GM12878 (cell line): ENCODE measurements around the gene FN1. TPM values are rescaled to one million over a fixed set of nuclear protein-coding genes. Genes with fewer than 3 reads are reported as not detected.

ENCODE experiments used
- ATAC-seq: fragments of 200-7000 bp; cut with Tn5 transposase; 3 replicates; pipeline ENCODE4 v1.9.1; 2020; ENCODE audit warnings: mild to moderate bottlenecking, moderate library complexity
- BruUV-seq: library from RNA; stranded (reverse); fragments of 400-500 nt; replicated peaks from 2 replicates; lab custom pipeline; 2021; lab: Mats Ljungman, UMichigan
- CTCF ChIA-PET: fragments of 300-600 bp; sonication (Branson Sonifier 250); formaldehyde crosslinking; extraction: SDS; loops from one replicate; lab custom pipeline; 2021; ENCODE audit warnings: inconsistent platforms; lab: Yijun Ruan, JAX
- POLR2A ChIA-PET: fragments of 350-600 bp; formaldehyde crosslinking; extraction: SDS; loops from one replicate; lab custom pipeline; 2021; ENCODE audit warnings: inconsistent platforms; lab: Charles Lee
- RAD21 ChIA-PET: fragments of 300-600 bp; sonication (Branson Sonifier 250); formaldehyde crosslinking; loops from one replicate; lab custom pipeline; 2023; ENCODE audit warnings: antibody characterized with exemption; ENCODE audit not compliant: unreplicated experiment; lab: Charles Lee
- SMC1A ChIA-PET: fragments of 300-600 bp; sonication (Branson Sonifier 250); formaldehyde crosslinking; loops from one replicate; lab custom pipeline; 2023; ENCODE audit not compliant: unreplicated experiment, uncharacterized antibody; lab: Charles Lee
- DNase-seq: peaks from one replicate; pipeline ENCODE4 v3.0.0-alpha.2; 2011; ENCODE audit warnings: low read depth, low spot score
- FAIRE-seq: peaks from 3 replicates; lab custom pipeline; 2011; peaks lifted over from hg19 to GRCh38; lab: Jason Lieb, UNC
- H2AFZ ChIP-seq: 2 replicates; pipeline ENCODE4 v1.6.0; 2011; ENCODE audit warnings: low read depth, low read length, control low read depth; ENCODE audit not compliant: control insufficient read depth
- H3K27ac ChIP-seq: 2 replicates; pipeline ENCODE4 v1.5.1; 2011; ENCODE audit warnings: control low read depth; ENCODE audit not compliant: control insufficient read depth, insufficient read depth
- H3K27me3 ChIP-seq, 2 experiments: replicated peaks in 1 of 2; 2 replicates each; pipeline versions ENCODE4 v1.6.0 to v1.6.1; 2011; ENCODE audit warnings: low read length in 1 of 2; ENCODE audit not compliant: control insufficient read depth in 2 of 2, insufficient read depth in 2 of 2
- H3K36me3 ChIP-seq, 2 experiments: 2 replicates each; pipeline ENCODE4 v1.5.1; 2011; ENCODE audit warnings: low read length in 1 of 2; ENCODE audit not compliant: control insufficient read depth in 2 of 2, insufficient read depth in 2 of 2
- H3K4me1 ChIP-seq: 2 replicates; pipeline ENCODE4 v1.6.1; 2011; ENCODE audit warnings: mild to moderate bottlenecking, low read length, moderate library complexity, mixed read lengths; ENCODE audit not compliant: control insufficient read depth, insufficient read depth
- H3K4me2 ChIP-seq: 2 replicates; pipeline ENCODE4 v1.6.0; 2011; ENCODE audit warnings: control low read depth; ENCODE audit not compliant: control insufficient read depth, insufficient read depth
- H3K4me3 ChIP-seq: fragments of 200-600 bp; sonication (generic); 2 replicates; pipeline ENCODE4 v1.5.1; 2016
- H3K79me2 ChIP-seq: 2 replicates; pipeline ENCODE4 v1.6.0; 2011; ENCODE audit warnings: low read length; ENCODE audit not compliant: control insufficient read depth, insufficient read depth
- H3K9ac ChIP-seq: 2 replicates; pipeline ENCODE4 v1.8.0; 2011; ENCODE audit warnings: low read length, control low read depth, mixed read lengths; ENCODE audit not compliant: control insufficient read depth, insufficient read depth
- H3K9me3 ChIP-seq: replicated peaks from 3 replicates; pipeline ENCODE4 v1.5.1; 2011; ENCODE audit warnings: mild to moderate bottlenecking, low read length; ENCODE audit not compliant: control insufficient read depth, insufficient read depth
- H4K20me1 ChIP-seq: 2 replicates; pipeline ENCODE4 v1.6.0; 2011; ENCODE audit not compliant: control insufficient read depth, insufficient read depth
- ATF7 ChIP-seq: fragments of 450-650 bp; IDR thresholded peaks from 2 replicates; pipeline ENCODE4 v1.6.1; 2016; ENCODE audit warnings: low read depth, mild to moderate bottlenecking
- BHLHE40 ChIP-seq, 2 experiments: fragments of 450-650 bp in 1 of 2; IDR thresholded peaks; 2 replicates each; pipeline ENCODE4 v1.6.1; 2011 to 2017; ENCODE audit warnings: low read depth in 2 of 2, borderline replicate concordance in 1 of 2, improper control_type of control experiment in 1 of 2, low read length in 1 of 2, mild to moderate bottlenecking in 1 of 2
- CHD2 ChIP-seq: IDR thresholded peaks from 2 replicates; pipeline ENCODE4 v1.6.1; 2011; ENCODE audit warnings: low read depth, low read length, improper control_type of control experiment, borderline replicate concordance
- EGR1 ChIP-seq, 2 experiments: IDR thresholded peaks; 1 replicate in 1 of 2; 2 replicates in 1 of 2; pipeline ENCODE4 v1.6.1; 2011 to 2012; ENCODE audit warnings: low read depth in 2 of 2, low read length in 2 of 2, borderline replicate concordance in 1 of 2, mild to moderate bottlenecking in 1 of 2, moderate library complexity in 1 of 2
- EZH2 ChIP-seq: IDR thresholded peaks from 2 replicates; pipeline ENCODE4 v1.6.1; 2012; ENCODE audit warnings: low read depth, mild to moderate bottlenecking, control low read depth, inconsistent platforms, low read length, borderline replicate concordance; ENCODE audit not compliant: control insufficient read depth
- JUNB ChIP-seq: IDR thresholded peaks from 2 replicates; pipeline ENCODE4 v1.6.1; 2016; ENCODE audit warnings: antibody characterized with exemption, mild to moderate bottlenecking
- KAT2A ChIP-seq: conservative IDR thresholded peaks from 2 replicates; pipeline ENCODE4 v1.6.1; 2011; ENCODE audit warnings: low read depth, low read length; ENCODE audit not compliant: control insufficient read depth
- MEF2A ChIP-seq: IDR thresholded peaks from 2 replicates; pipeline ENCODE4 v1.6.1; 2011; ENCODE audit warnings: low read depth, mild to moderate bottlenecking, low read length, moderate library complexity; ENCODE audit not compliant: insufficient read depth
- NR2F1 ChIP-seq: fragments of 450-650 bp; conservative IDR thresholded peaks from 2 replicates; pipeline ENCODE4 v1.6.1; 2017; ENCODE audit warnings: mild to moderate bottlenecking
- POLR2A ChIP-seq: IDR thresholded peaks from 2 replicates; pipeline ENCODE4 v1.6.1; 2011; ENCODE audit warnings: low read depth, mild to moderate bottlenecking, low read length
- SIX5 ChIP-seq: IDR thresholded peaks from 2 replicates; pipeline ENCODE4 v1.6.1; 2011; ENCODE audit warnings: mild to moderate bottlenecking, low read depth, low read length, moderate library complexity; ENCODE audit not compliant: severe bottlenecking
- SMAD1 ChIP-seq: fragments of 450-650 bp; IDR thresholded peaks from 2 replicates; pipeline ENCODE4 v1.6.1; 2018; ENCODE audit warnings: mild to moderate bottlenecking, low read depth; ENCODE audit not compliant: partially characterized antibody
- WGBS: methylation state at CpG from one replicate; pipeline ENCODE4 v1.1.6; 2016; ENCODE audit warnings: low lambda C conversion rate; ENCODE audit not compliant: insufficient replicate concordance, insufficient coverage; ENCODE audit errors: missing lambda C conversion rate; 5-methylcytosine and 5-hydroxymethylcytosine counted together
- in situ Hi-C: fragments of 300-500 bp; cut with MboI; formaldehyde crosslinking; loops from 9 replicates; pipeline ENCODE4 v1.14.3; 2018; ENCODE audit warnings: mixed read lengths
- intact Hi-C: fragments of 100-400 bp; cut with micrococcal nuclease; formaldehyde crosslinking; loops from one replicate; pipeline ENCODE4 v1.14.2; 2022; ENCODE audit not compliant: unreplicated experiment
- polyA plus RNA-seq, 11 experiments: library from polyadenylated mRNA; depleted of rRNA in 4 of 11; unstranded in 6 of 11; stranded (reverse) in 5 of 11; fragments of >200 nt; fragmentation: Nextera tagmentation in 4 of 11; fragmentation: Illumina TruSeq in 1 of 11; extraction: Ambion mirVana in 4 of 11; extraction: Trizol in 1 of 11; gene quantifications; 1 replicate in 1 of 11; 2 replicates in 10 of 11; pipeline versions ENCODE4 v1.2.1 to v1.2.3, GENCODE V29; 2011 to 2016; ENCODE audit warnings: inconsistent platforms in 2 of 11, missing spikeins in 2 of 11, low read depth in 1 of 11
- total RNA-seq, 4 experiments: library from RNA; depleted of rRNA in 3 of 4; stranded (reverse); fragments of >200 nt in 3 of 4; fragmentation: Illumina TruSeq in 1 of 4; extraction: Trizol in 1 of 4; gene quantifications; 2 replicates each; pipeline versions ENCODE4 v1.2.1 to v1.2.3, GENCODE V29; 2013 to 2021
- TF ChIP-seq, protein P1 (sequence below): fragments of 450-650 bp; formaldehyde crosslinking; IDR thresholded peaks from 2 replicates; pipeline ENCODE4 v1.4.0; 2022; ENCODE audit warnings: mild to moderate bottlenecking, moderate library complexity

The FN1 gene
- total and polyA plus RNA-seq, 10 of the 15 experiments (the other 5 are each of a cell fraction or from before 2014, with no cell fraction given): 0.60 to 9.4 (median 1.5) TPM

DNA sequence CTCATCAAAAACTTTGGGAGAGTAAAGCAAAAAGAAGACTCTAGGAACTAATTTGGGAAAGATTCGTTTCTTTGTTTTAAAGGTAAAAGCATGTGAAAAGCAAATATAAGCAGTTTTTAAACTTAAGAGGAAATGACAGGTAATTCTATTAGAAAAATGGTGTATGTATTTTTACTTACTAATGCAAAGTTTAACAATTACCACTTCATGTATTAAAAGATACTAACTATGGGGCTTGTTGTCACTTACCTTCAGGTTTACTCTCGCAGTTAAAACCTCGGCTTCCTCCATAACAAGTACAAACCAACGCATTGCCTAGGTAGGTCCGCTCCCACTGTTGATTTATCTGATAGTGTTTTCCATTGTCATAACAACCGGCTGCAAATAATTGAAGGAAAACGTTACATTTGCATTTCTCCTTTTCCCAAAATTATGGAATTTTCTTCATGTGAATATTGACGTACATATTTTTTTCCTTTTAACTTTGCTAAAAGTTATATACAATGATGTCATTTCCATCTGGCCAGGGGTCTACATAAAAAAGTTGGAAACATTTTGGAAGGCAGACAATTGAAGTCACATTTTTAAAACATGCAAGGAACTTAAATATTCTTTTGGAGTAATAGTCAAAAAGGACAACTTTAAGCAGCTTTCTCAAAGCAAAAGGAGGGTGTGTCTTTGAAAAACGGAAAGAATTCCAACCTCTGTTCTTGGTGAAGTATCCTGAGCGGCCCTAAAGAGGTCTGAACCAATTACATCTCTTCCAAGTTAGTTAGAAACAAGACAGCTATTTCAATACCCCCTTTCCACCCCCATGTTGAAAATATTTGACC, 1.2 kb downstream of the FN1 start (continued):
- no peak for TF ChIP-seq BHLHE40 (IDR thresholded peaks at IDR 0.05; ENCODE audit: borderline replicate concordance in 1 of 2, low read depth in 2 of 2, low read length in 1 of 2)
- TF ChIP-seq, all 136 proteins: peak for 0

DNA sequence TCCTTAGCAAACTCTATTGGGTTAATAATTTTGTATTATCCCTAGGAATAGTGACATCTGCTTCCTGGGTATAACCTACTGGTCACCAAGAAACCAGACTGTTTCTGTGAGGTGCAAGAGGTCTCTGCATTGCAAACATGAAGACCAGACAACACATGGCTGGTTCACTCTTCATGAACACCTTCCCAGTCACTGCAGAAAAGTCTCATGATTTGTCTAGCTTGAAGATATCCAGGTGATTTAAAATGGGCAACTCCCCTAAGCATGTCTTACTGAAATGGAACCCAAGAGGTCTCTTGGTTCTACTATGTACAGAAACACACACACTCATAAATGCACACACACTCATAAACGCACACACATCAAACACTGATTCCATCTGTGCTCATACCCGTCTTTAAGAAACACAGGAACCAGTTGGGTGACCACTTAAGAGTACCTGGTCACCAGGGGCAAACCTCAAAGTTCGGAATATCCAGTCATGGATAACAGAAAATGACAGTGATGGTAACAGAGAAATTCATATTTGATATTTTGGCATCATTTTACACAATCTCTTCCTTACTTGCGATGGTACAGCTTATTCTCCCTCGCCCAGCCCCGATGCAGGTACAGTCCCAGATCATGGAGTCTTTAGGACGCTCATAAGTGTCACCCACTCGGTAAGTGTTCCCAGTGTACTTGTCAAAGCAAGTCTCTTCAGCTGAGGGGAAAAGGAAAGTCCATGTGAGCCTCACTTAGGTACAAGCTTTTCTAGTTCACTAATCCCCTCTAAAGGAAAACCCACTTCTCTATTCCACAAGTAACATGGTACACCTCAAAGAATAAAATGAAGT, 2.9 kb downstream of the FN1 start:
- no peak for FAIRE-seq
- no peak for TF ChIP-seq KAT2A
- TF ChIP-seq POLR2A: no peak
- TF ChIP-seq, protein P1, sequence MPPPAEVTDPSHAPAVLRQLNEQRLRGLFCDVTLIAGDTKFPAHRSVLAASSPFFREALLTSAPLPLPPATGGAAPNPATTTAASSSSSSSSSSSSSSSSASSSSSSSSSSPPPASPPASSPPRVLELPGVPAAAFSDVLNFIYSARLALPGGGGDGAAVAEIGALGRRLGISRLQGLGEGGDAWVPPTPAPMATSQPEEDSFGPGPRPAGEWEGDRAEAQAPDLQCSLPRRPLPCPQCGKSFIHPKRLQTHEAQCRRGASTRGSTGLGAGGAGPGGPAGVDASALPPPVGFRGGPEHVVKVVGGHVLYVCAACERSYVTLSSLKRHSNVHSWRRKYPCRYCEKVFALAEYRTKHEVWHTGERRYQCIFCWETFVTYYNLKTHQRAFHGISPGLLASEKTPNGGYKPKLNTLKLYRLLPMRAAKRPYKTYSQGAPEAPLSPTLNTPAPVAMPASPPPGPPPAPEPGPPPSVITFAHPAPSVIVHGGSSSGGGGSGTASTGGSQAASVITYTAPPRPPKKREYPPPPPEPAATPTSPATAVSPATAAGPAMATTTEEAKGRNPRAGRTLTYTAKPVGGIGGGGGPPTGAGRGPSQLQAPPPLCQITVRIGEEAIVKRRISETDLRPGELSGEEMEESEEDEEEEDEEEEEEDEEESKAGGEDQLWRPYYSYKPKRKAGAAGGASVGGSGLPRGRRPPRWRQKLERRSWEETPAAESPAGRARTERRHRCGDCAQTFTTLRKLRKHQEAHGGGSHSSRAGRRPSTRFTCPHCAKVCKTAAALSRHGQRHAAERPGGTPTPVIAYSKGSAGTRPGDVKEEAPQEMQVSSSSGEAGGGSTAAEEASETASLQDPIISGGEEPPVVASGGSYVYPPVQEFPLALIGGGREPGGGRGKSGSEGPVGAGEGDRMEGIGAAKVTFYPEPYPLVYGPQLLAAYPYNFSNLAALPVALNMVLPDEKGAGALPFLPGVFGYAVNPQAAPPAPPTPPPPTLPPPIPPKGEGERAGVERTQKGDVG (CRISPR knock-in tag): no peak
- TF ChIP-seq SMAD1: no peak
- no peak for TF ChIP-seq CHD2
- TF ChIP-seq MEF2A: no peak
- TF ChIP-seq JUNB: no peak
- no peak for TF ChIP-seq SIX5
- TF ChIP-seq EZH2: no peak
- no peak for TF ChIP-seq EGR1 (IDR thresholded peaks at IDR 0.05; ENCODE audit: borderline replicate concordance in 1 of 2, low read depth in 2 of 2, low read length in 2 of 2)
- no peak for TF ChIP-seq NR2F1
- no peak for TF ChIP-seq ATF7

More for the DNA sequence above, 2.9 kb downstream of the FN1 start:
- 50% methylated on average over 8 of the region's 8 CpGs for WGBS
- H2AFZ ChIP-seq: no peak overlapping the region
- intact Hi-C loops (no loop called here), in situ Hi-C loops (no loop called here)
- no peaks in the 10 kb centered on the region for H3K4me1 ChIP-seq
- ChIA-PET CTCF (no interaction called here), RAD21 (interaction anchor here (0.5 to 1.2 kb wide), 5 partner anchors 9 to 488 kb away, joined by 3 to 5 read pairs (median 3); no protein-coding TSS in a partner anchor), POLR2A (interaction anchor here (0.5 kb wide), 1 partner anchor 163 kb away, joined by 3 read pairs; no protein-coding TSS in a partner anchor), SMC1A (interaction anchor here (1.7 kb wide), 1 partner anchor 19 kb away, joined by 8 read pairs; no protein-coding TSS in a partner anchor)
- H3K4me3 ChIP-seq: no peak overlapping the region
- no TSS peak for BruUV-seq
- no peak overlapping the region for H3K9ac ChIP-seq
- no peaks in the 10 kb centered on the region for H3K9me3 ChIP-seq
- H3K27me3 ChIP-seq: peaks cover 0 to 19% of the 10 kb centered on the region in 2 experiments; a peak in 1 of 4 replicates
- H4K20me1 ChIP-seq: no peaks in the 10 kb centered on the region
- no peak for DNase-seq
- no peak for ATAC-seq
- H3K4me2 ChIP-seq: no peak overlapping the region
- H3K27ac ChIP-seq: no peak overlapping the region
- no peaks in the 10 kb centered on the region for H3K79me2 ChIP-seq
- no peaks in the 10 kb centered on the region for H3K36me3 ChIP-seq
